Upper lobe of left lung (tissue), 4 donors: ENCODE results near the gene JUNB.

Source experiments
- POLR2A ChIP-seq, 4 donors: fragments of 450-650 bp; IDR thresholded peaks; one replicate each; pipeline ENCODE4 v1.5.1; 2016 to 2017; ENCODE audit warnings: antibody characterized with exemption in 4 of 4, mild to moderate bottlenecking in 2 of 4
- TF ChIP-seq, protein P1 (sequence below), 6 experiments: fragments of 450-650 bp in 4 of 6; fragments of 200-600 bp in 2 of 6; sonication (generic) in 2 of 6; IDR thresholded peaks; one replicate each; pipeline ENCODE4 v1.5.1; 2016 to 2019; ENCODE audit warnings: antibody characterized with exemption in 6 of 6

GRCh38 chr19:12833738-12834565 lies 42.7 kb downstream of the JUNB start:
- TF ChIP-seq POLR2A (IDR thresholded peaks at IDR 0.05): no peak
- TF ChIP-seq, protein P1, sequence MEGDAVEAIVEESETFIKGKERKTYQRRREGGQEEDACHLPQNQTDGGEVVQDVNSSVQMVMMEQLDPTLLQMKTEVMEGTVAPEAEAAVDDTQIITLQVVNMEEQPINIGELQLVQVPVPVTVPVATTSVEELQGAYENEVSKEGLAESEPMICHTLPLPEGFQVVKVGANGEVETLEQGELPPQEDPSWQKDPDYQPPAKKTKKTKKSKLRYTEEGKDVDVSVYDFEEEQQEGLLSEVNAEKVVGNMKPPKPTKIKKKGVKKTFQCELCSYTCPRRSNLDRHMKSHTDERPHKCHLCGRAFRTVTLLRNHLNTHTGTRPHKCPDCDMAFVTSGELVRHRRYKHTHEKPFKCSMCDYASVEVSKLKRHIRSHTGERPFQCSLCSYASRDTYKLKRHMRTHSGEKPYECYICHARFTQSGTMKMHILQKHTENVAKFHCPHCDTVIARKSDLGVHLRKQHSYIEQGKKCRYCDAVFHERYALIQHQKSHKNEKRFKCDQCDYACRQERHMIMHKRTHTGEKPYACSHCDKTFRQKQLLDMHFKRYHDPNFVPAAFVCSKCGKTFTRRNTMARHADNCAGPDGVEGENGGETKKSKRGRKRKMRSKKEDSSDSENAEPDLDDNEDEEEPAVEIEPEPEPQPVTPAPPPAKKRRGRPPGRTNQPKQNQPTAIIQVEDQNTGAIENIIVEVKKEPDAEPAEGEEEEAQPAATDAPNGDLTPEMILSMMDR (IDR thresholded peaks at IDR 0.05): no peak
